GM13976 (cell line): ENCODE data around the gene GAGE12C.
"Not testable (repeated sequence)": the region's sequence is repeated elsewhere in the genome, so short reads cannot be mapped to it uniquely, and the experiment has no call there.

Source experiments
- DNase-seq: peaks from one replicate; pipeline ENCODE4 v3.0.0; 2012; ENCODE audit warnings: low spot score
- in situ Hi-C: fragments of 300-500 bp; cut with MboI; formaldehyde crosslinking; loops from one replicate; pipeline ENCODE4 v1.12.0; 2022; ENCODE audit warnings: low sequenced_read_pairs, mixed read lengths, inconsistent platforms; ENCODE audit not compliant: unreplicated experiment

GAGE12C gene, protein sequence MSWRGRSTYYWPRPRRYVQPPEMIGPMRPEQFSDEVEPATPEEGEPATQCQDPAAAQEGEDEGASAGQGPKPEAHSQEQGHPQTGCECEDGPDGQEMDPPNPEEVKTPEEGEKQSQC

DNA sequence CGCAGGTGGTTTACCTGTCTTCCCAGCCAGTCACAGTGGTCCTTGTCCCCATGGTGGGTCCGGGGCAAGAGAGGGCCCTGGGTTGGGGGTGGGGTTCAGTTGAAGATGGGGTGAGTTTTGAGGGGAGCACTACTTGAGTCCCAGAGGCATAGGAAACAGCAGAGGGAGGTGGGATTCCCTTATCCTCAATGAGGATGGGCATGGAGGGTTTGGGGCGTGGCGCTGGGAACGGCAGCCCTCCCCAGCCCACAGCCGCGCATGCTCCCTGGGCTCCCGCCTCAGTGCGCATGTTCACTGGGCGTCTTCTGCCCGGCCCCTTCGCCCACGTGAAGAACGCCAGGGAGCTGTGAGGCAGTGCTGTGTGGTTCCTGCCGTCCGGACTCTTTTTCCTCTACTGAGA, at the start of gene GAGE12C:
TSS of gene GAGE12C (plus strand) at position 301 of the 400 bp plus-strand sequence. CDS start 1,155 bp downstream, outside the sequence.
- DNase-seq, in situ Hi-C loops: not testable (repeated sequence)

DNA sequence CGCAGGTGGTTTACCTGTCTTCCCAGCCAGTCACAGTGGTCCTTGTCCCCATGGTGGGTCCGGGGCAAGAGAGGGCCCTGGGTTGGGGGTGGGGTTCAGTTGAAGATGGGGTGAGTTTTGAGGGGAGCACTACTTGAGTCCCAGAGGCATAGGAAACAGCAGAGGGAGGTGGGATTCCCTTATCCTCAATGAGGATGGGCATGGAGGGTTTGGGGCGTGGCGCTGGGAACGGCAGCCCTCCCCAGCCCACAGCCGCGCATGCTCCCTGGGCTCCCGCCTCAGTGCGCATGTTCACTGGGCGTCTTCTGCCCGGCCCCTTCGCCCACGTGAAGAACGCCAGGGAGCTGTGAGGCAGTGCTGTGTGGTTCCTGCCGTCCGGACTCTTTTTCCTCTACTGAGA, 9.5 kb downstream of the GAGE12C start, which contains the start of gene GAGE12D:
TSS of gene GAGE12D (plus strand) at position 301 of the 400 bp plus-strand sequence. CDS start 1,155 bp downstream, outside the sequence.
- DNase-seq, in situ Hi-C loops: not testable (repeated sequence)

DNA sequence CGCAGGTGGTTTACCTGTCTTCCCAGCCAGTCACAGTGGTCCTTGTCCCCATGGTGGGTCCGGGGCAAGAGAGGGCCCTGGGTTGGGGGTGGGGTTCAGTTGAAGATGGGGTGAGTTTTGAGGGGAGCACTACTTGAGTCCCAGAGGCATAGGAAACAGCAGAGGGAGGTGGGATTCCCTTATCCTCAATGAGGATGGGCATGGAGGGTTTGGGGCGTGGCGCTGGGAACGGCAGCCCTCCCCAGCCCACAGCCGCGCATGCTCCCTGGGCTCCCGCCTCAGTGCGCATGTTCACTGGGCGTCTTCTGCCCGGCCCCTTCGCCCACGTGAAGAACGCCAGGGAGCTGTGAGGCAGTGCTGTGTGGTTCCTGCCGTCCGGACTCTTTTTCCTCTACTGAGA, 19.0 kb downstream of the GAGE12C start, which contains the start of gene GAGE12E:
TSS of gene GAGE12E (plus strand) at position 301 of the 400 bp plus-strand sequence. CDS start 1,155 bp downstream, outside the sequence.
- in situ Hi-C loops, DNase-seq: not testable (repeated sequence)

DNA sequence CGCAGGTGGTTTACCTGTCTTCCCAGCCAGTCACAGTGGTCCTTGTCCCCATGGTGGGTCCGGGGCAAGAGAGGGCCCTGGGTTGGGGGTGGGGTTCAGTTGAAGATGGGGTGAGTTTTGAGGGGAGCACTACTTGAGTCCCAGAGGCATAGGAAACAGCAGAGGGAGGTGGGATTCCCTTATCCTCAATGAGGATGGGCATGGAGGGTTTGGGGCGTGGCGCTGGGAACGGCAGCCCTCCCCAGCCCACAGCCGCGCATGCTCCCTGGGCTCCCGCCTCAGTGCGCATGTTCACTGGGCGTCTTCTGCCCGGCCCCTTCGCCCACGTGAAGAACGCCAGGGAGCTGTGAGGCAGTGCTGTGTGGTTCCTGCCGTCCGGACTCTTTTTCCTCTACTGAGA, 28.6 kb downstream of the GAGE12C start, which contains the start of gene GAGE12F:
TSS of gene GAGE12F (plus strand) at position 301 of the 400 bp plus-strand sequence. CDS start 1,155 bp downstream, outside the sequence.
- in situ Hi-C loops, result not testable (repeated sequence)

DNA sequence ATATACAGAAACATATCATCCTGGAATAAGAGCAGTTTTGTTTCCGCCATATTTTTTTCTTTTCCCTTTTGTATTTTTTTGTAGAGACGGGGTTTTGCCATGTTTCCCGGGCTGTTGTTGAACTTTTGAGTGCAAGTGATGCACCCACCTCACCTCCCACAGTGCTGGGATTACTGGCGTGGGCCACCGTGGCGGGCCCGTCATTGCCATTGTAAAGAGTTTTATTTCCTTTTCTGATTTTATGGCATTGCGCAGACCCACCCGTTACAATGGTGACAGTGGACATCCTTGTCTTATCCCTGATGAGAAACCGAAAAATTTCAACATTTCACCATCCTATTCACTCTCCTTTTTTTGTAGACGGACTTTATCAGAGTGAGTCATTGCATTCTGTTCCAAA, 36.8 kb downstream of the GAGE12C start:
- in situ Hi-C loops, DNase-seq: not testable (repeated sequence)

More for the DNA sequence above, 28.6 kb downstream of the GAGE12C start, which contains the start of gene GAGE12F:
- DNase-seq, result not testable (repeated sequence)

DNA sequence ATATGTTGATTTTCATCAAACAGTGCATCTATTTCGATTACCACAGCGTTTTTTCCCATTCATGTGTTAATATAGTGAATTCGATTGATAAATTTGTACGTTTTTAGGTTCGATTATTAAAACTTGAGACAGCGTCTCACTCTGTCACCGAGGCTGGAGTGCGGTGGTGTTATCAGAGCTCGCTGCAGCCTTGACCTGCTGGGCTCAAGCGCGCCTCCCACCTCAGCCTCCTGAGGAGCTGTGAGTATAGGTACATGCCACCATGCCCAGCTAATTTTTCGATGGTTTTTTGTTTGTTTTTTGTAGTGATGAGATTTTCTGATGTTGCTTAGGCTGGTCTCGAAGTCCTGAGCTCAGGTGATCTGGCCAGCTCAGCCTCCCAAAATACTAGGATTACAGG, 37.2 kb downstream of the GAGE12C start:
- DNase-seq, in situ Hi-C loops: not testable (repeated sequence)

DNA sequence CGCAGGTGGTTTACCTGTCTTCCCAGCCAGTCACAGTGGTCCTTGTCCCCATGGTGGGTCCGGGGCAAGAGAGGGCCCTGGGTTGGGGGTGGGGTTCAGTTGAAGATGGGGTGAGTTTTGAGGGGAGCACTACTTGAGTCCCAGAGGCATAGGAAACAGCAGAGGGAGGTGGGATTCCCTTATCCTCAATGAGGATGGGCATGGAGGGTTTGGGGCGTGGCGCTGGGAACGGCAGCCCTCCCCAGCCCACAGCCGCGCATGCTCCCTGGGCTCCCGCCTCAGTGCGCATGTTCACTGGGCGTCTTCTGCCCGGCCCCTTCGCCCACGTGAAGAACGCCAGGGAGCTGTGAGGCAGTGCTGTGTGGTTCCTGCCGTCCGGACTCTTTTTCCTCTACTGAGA, 38.1 kb downstream of the GAGE12C start, which contains the start of gene GAGE12G:
TSS of gene GAGE12G (plus strand) at position 301 of the 400 bp plus-strand sequence. CDS start 1,155 bp downstream, outside the sequence.
- in situ Hi-C loops, DNase-seq: not testable (repeated sequence)

DNA sequence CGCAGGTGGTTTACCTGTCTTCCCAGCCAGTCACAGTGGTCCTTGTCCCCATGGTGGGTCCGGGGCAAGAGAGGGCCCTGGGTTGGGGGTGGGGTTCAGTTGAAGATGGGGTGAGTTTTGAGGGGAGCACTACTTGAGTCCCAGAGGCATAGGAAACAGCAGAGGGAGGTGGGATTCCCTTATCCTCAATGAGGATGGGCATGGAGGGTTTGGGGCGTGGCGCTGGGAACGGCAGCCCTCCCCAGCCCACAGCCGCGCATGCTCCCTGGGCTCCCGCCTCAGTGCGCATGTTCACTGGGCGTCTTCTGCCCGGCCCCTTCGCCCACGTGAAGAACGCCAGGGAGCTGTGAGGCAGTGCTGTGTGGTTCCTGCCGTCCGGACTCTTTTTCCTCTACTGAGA, 47.7 kb downstream of the GAGE12C start, which contains the start of gene GAGE12H:
TSS of gene GAGE12H (plus strand) at position 301 of the 400 bp plus-strand sequence. CDS start 1,155 bp downstream, outside the sequence.
- DNase-seq, in situ Hi-C loops: not testable (repeated sequence)
